GM12875 (cell line): ENCODE results near the gene OSBPL10.

Experiments
- H3K4me3 ChIP-seq: one replicate; pipeline ENCODE4 v1.5.1; 2011; ENCODE audit warnings: low read depth, low read length, control low read depth
- CTCF ChIP-seq: IDR thresholded peaks from 2 replicates; pipeline ENCODE4 v1.5.1; 2011; ENCODE audit warnings: low read depth, mild to moderate bottlenecking, control low read depth, inconsistent platforms, low read length, moderate library complexity, borderline replicate concordance; ENCODE audit not compliant: insufficient read depth

Gene OSBPL10

DNA sequence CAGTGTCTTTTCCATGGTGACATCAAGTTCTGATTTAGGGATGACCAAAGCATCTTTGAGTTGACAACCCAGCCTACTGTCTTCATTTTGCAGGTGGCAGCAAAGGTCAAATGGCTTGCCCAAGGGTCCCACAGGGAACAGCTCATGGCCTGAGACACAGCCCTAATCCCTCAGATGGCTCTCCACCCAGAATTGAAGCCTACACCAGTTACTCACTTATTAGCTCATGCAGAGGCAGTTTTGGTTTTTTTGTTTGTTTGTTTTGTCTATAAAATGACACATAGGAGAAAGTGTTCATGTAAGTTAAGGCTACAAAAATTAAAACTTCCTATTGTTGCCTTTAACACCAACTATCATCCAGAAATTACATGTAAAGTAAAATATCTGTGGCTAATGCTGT is 167.9 kb downstream of the OSBPL10 start:
- TF ChIP-seq CTCF: no peak
- no peak overlapping the region for H3K4me3 ChIP-seq

DNA sequence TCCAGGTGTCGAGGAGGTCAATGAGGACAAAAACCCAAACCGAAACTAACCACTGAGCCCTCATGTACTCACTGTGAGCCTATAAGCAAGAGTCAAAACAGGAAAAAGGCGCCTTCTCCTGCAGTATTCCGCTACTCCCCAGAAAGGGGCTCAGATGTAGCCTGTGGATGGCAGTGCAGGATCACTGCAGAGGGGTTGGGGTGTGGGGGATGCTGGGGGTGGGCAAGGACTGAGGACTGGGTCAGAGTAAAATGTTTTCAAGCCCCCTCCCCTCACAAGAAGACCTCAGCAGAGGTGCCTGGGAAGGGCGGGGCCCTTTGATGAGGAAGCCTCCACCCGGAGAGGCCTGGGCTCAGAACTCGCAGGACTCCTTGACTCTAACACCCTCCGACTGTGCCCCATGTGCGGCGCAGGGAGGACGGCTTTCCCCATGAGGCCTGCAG is 170.1 kb downstream of the OSBPL10 start:
- TF ChIP-seq CTCF: no peak
- no peak overlapping the region for H3K4me3 ChIP-seq

- H3K4me3 ChIP-seq: no peak overlapping the region
- TF ChIP-seq CTCF: no peak
These were observed 172.8 kb downstream of the OSBPL10 start for GRCh38 chr3:31808143-31808720.

- TF ChIP-seq CTCF: no peak
These were observed 176.6 kb downstream of the OSBPL10 start for GRCh38 chr3:31804251-31805051.

GRCh38 chr3:31802981-31803740 is 177.9 kb downstream of the OSBPL10 start:
- TF ChIP-seq CTCF: no peak
- H3K4me3 ChIP-seq: no peak overlapping the region

More at GRCh38 chr3:31804251-31805051, 176.6 kb downstream of the OSBPL10 start:
- H3K4me3 ChIP-seq: no peak overlapping the region

- no peak overlapping the region for H3K4me3 ChIP-seq
- no peak for TF ChIP-seq CTCF
These were observed 180.6 kb downstream of the OSBPL10 start for GRCh38 chr3:31800436-31800835.
